Mesenchymal stem cell (in vitro differentiated cells and primary cell): ENCODE results near the gene PLXDC2.

Experiments used
- DNase-seq: peaks from one replicate; pipeline ENCODE4 v3.0.0-alpha.2; 2013
- H2AFZ ChIP-seq: one replicate; pipeline ENCODE4 v1.6.1; 2013; ENCODE audit warnings: low read depth, mild to moderate bottlenecking, control low read depth, inconsistent platforms, low read length, moderate library complexity
- H2AK5ac ChIP-seq: 2 replicates; pipeline ENCODE4 v1.6.1; 2013; ENCODE audit warnings: low read length, moderate library complexity, mild to moderate bottlenecking, inconsistent platforms; ENCODE audit not compliant: severe bottlenecking
- H2BK120ac ChIP-seq: one replicate; pipeline ENCODE4 v1.6.1; 2013; ENCODE audit warnings: low read depth, mild to moderate bottlenecking, inconsistent platforms, low read length, moderate library complexity
- H2BK12ac ChIP-seq, 2 experiments: one replicate each; pipeline ENCODE4 v1.6.1; 2013; ENCODE audit warnings: inconsistent platforms in 2 of 2, low read length in 2 of 2, mild to moderate bottlenecking in 2 of 2, moderate library complexity in 2 of 2, control low read depth in 1 of 2
- H2BK15ac ChIP-seq: one replicate; pipeline ENCODE4 v1.6.1; 2013; ENCODE audit warnings: mild to moderate bottlenecking, low read depth, inconsistent platforms; ENCODE audit not compliant: poor library complexity, severe bottlenecking
- H2BK5ac ChIP-seq: 2 replicates; pipeline ENCODE4 v1.6.1; 2013; ENCODE audit warnings: low read depth, mild to moderate bottlenecking, low read length, control low read depth, inconsistent platforms; ENCODE audit not compliant: poor library complexity, severe bottlenecking
- H3K14ac ChIP-seq, 2 experiments: one replicate each; pipeline ENCODE4 v1.6.1; 2013; ENCODE audit warnings: inconsistent platforms in 2 of 2, low read length in 2 of 2, control low read depth in 1 of 2, mild to moderate bottlenecking in 1 of 2, moderate library complexity in 1 of 2
- H3K18ac ChIP-seq, 2 experiments: one replicate each; pipeline ENCODE4 v1.6.1; 2013; ENCODE audit warnings: inconsistent platforms in 2 of 2, low read length in 2 of 2, control low read depth in 1 of 2, low read depth in 1 of 2, mild to moderate bottlenecking in 1 of 2
- H3K23ac ChIP-seq, 2 experiments: one replicate each; pipeline ENCODE4 v1.6.1; 2013; ENCODE audit warnings: inconsistent platforms in 2 of 2, low read length in 2 of 2, mild to moderate bottlenecking in 2 of 2, moderate library complexity in 2 of 2, control low read depth in 1 of 2
- H3K27ac ChIP-seq: 2 replicates; pipeline ENCODE4 v1.5.1; 2013; ENCODE audit warnings: mild to moderate bottlenecking, moderate library complexity, low read length, control low read depth, inconsistent platforms; ENCODE audit not compliant: poor library complexity, severe bottlenecking
- H3K27me3 ChIP-seq, 2 experiments: 2 replicates each; pipeline versions ENCODE4 v1.6.1 to v1.7.0; 2013; ENCODE audit warnings: low read length in 2 of 2, mild to moderate bottlenecking in 2 of 2, moderate library complexity in 2 of 2, control low read depth in 1 of 2, inconsistent platforms in 1 of 2; ENCODE audit not compliant: control insufficient read depth in 1 of 2, insufficient read depth in 1 of 2
- H3K36me3 ChIP-seq, 2 experiments: 2 replicates each; pipeline versions ENCODE4 v1.6.1 to v1.7.0; 2013; ENCODE audit warnings: low read length in 2 of 2, control low read depth in 1 of 2, inconsistent platforms in 1 of 2, low read depth in 1 of 2, mild to moderate bottlenecking in 1 of 2; ENCODE audit not compliant: insufficient read depth in 2 of 2, control insufficient read depth in 1 of 2
- H3K4ac ChIP-seq, 2 experiments: one replicate each; pipeline ENCODE4 v1.6.1; 2013; ENCODE audit warnings: inconsistent platforms in 2 of 2, low read length in 2 of 2, mild to moderate bottlenecking in 2 of 2, moderate library complexity in 2 of 2, control low read depth in 1 of 2, low read depth in 1 of 2
- H3K4me1 ChIP-seq: 2 replicates; pipeline ENCODE4 v1.6.1; 2013; ENCODE audit warnings: low read depth, low read length, control low read depth; ENCODE audit not compliant: control insufficient read depth, insufficient read depth
- H3K4me2 ChIP-seq: 2 replicates; pipeline ENCODE4 v1.6.1; 2013; ENCODE audit warnings: low read length, mild to moderate bottlenecking, inconsistent platforms; ENCODE audit not compliant: poor library complexity, severe bottlenecking
- H3K4me3 ChIP-seq, 2 experiments: 2 replicates each; pipeline versions ENCODE4 v1.5.1 to v1.7.0; 2013; ENCODE audit warnings: low read length in 2 of 2, mild to moderate bottlenecking in 2 of 2, control low read depth in 1 of 2, low read depth in 1 of 2; ENCODE audit not compliant: insufficient read depth in 1 of 2
- H3K79me1 ChIP-seq: replicated peaks from 2 replicates; pipeline ENCODE4 v1.6.1; 2013; ENCODE audit warnings: mild to moderate bottlenecking, control low read depth, low read length, inconsistent platforms; ENCODE audit not compliant: poor library complexity, severe bottlenecking
- H3K9ac ChIP-seq: 2 replicates; pipeline ENCODE4 v1.7.0; 2013; ENCODE audit warnings: mild to moderate bottlenecking, low read length, moderate library complexity
- H3K9me3 ChIP-seq: 2 replicates; pipeline ENCODE4 v1.7.0; 2013; ENCODE audit warnings: mild to moderate bottlenecking, low read length; ENCODE audit not compliant: control insufficient read depth
- H4K8ac ChIP-seq: one replicate; pipeline ENCODE4 v1.6.1; 2013; ENCODE audit warnings: inconsistent platforms, mild to moderate bottlenecking, low read length, moderate library complexity
- H4K91ac ChIP-seq: one replicate; pipeline ENCODE4 v1.6.1; 2013; ENCODE audit warnings: mild to moderate bottlenecking, low read length, inconsistent platforms
- WGBS: methylation state at CpG from one replicate; pipeline ENCODE4 v1.1.7; 2013; ENCODE audit warnings: mixed read lengths; 5-methylcytosine and 5-hydroxymethylcytosine counted together

The PLXDC2 gene

DNA sequence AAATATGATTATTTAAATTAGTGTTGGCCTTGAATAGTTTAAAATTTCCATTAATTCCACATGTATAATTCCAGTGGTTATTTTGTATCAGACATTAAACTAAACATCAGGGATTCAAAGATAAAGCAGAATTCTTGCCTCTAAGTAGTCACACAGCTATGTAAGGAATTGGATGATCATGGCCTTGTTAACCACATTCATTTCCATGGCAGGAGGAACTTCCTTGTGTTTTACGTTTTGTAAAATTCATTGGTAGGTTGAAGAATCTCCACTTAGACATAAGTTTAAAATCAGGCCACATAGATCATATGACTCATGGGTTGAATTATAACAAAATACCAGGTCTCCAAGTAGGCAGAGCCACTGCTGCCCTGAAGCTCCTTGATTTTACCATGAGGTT, 289.7 kb downstream of the PLXDC2 start:
- H3K27ac ChIP-seq = peak overlapping the region; percentile 95
- peak overlapping the region; percentile 7 for H4K8ac ChIP-seq
- H3K9me3 ChIP-seq = no peaks in the 10 kb centered on the region
- H3K4me1 ChIP-seq = peaks cover 4% of the 10 kb centered on the region
- no peak overlapping the region for H3K23ac ChIP-seq
- H3K9ac ChIP-seq = no peak overlapping the region
- H3K14ac ChIP-seq = no peak overlapping the region
- no peaks in the 10 kb centered on the region for H3K27me3 ChIP-seq
- no peak overlapping the region for H2BK15ac ChIP-seq
- H3K4me2 ChIP-seq = no peak overlapping the region
- no peak overlapping the region for H2BK12ac ChIP-seq
- no peaks in the 10 kb centered on the region for H3K36me3 ChIP-seq
- no peak overlapping the region for H3K4ac ChIP-seq
- H2AK5ac ChIP-seq = no peak overlapping the region
- peak overlapping the region; percentile 0 for H2BK5ac ChIP-seq
- H2BK120ac ChIP-seq = no peak overlapping the region
- H3K18ac ChIP-seq = peak overlapping the region; percentile 5 to 17
- no CpG with 5 or more reads among the region's 1 CpG for WGBS
- no peak overlapping the region for H3K4me3 ChIP-seq
- H4K91ac ChIP-seq = no peak overlapping the region
- H2AFZ ChIP-seq = no peak overlapping the region
- peak; percentile 92 for DNase-seq
- no peaks in the 10 kb centered on the region for H3K79me1 ChIP-seq

GRCh38 chr10:20108021-20108420, 291.8 kb downstream of the PLXDC2 start:
- 100% methylated on average over 3 of the region's 4 CpGs for WGBS
- Histone ChIP-seq H3K9ac (no peak overlapping the region), H3K23ac (no peak overlapping the region), H2BK5ac (no peak overlapping the region), H3K18ac (no peak overlapping the region), H3K27ac (no peak overlapping the region), H3K4ac (no peak overlapping the region), H3K36me3 (no peaks in the 10 kb centered on the region), H3K27me3 (no peaks in the 10 kb centered on the region), H3K79me1 (no peaks in the 10 kb centered on the region), H4K91ac (no peak overlapping the region), H2BK15ac (no peak overlapping the region), H3K4me3 (no peak overlapping the region), H2AK5ac (no peak overlapping the region), H2AFZ (no peak overlapping the region), H2BK120ac (no peak overlapping the region), H3K4me2 (no peak overlapping the region), H4K8ac (no peak overlapping the region), H2BK12ac (no peak overlapping the region), H3K14ac (no peak overlapping the region), H3K4me1 (peaks cover 4% of the 10 kb centered on the region), H3K9me3 (no peaks in the 10 kb centered on the region)
- DNase-seq = no peak

- no peak overlapping the region for H3K14ac ChIP-seq
- no peak overlapping the region for H4K8ac ChIP-seq
- DNase-seq = no peak
- H3K23ac ChIP-seq = no peak overlapping the region
- H3K36me3 ChIP-seq = no peaks in the 10 kb centered on the region
- no peak overlapping the region for H3K9ac ChIP-seq
- H3K4me1 ChIP-seq = peaks cover 4% of the 10 kb centered on the region
- H3K9me3 ChIP-seq = peaks cover 8% of the 10 kb centered on the region
- WGBS = 78% methylated on average over 3 of the region's 4 CpGs
- H3K27ac ChIP-seq = no peak overlapping the region
- no peak overlapping the region for H2BK5ac ChIP-seq
- H3K4me3 ChIP-seq = no peak overlapping the region
- no peak overlapping the region for H2BK15ac ChIP-seq
- no peaks in the 10 kb centered on the region for H3K27me3 ChIP-seq
- no peak overlapping the region for H2AK5ac ChIP-seq
- no peaks in the 10 kb centered on the region for H3K79me1 ChIP-seq
- H3K18ac ChIP-seq = no peak overlapping the region
- no peak overlapping the region for H2BK12ac ChIP-seq
- H3K4ac ChIP-seq = no peak overlapping the region
- no peak overlapping the region for H4K91ac ChIP-seq
- H3K4me2 ChIP-seq = no peak overlapping the region
- H2AFZ ChIP-seq = no peak overlapping the region
- H2BK120ac ChIP-seq = no peak overlapping the region
Observed at GRCh38 chr10:20109613-20110012, 293.4 kb downstream of the PLXDC2 start.

DNA sequence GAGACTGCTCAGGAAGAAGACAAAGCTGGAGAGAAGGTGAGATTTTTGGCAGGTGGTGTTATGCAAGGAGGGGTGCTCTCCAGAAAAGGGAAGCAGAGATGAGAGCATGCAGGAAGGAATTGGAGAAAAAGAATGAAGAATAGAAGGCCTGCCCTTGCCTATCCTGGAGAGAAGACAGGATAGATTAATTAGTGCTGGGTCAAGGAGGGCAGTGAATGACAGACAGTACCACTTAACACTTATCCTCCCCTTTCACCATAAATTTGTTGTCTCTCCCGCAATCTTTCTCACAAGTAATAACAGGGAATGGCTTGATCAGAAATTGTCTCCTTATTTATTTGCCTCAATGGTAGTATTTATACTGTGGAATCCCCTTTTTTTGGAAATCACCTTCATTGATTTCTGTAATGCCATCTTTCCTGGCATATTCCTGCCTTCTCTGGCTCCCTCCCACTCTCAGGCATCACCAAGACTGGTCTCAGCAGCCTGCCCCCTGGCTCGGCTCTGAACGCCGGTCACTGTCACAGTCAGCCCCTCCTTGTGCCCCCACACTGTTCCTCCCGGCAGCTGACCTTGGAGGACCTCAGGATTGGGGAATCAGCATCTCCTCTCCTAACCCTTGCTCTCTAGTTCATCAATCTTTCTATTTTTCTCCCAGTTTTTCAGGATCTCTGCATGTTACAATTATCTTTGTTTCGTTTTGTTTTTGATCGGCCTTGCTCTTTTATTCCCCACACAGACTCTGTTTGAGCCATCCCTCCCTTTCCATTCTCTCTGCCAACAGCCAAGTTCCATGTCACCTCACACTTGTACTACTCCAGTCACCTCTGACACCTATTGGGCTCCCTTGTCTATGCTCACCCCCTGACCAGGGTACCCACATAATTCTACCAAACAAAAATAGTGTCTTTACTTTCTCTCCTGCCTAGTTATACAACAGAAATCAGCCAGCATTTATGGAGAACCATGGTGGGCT, 294.2 kb downstream of the PLXDC2 start:
- Histone ChIP-seq H3K27ac (no peak overlapping the region), H2BK5ac (no peak overlapping the region), H3K4me1 (peaks cover 2% of the 10 kb centered on the region), H4K91ac (no peak overlapping the region), H2BK12ac (peak overlapping the region in 1 of 2 experiments; percentile 95), H3K4me3 (no peak overlapping the region), H3K4me2 (no peak overlapping the region), H2AK5ac (no peak overlapping the region), H3K4ac (peak overlapping the region in 1 of 2 experiments; percentile 47), H3K36me3 (no peaks in the 10 kb centered on the region), H4K8ac (no peak overlapping the region), H3K9ac (no peak overlapping the region), H3K14ac (peak overlapping the region in 1 of 2 experiments; percentile 83), H3K79me1 (no peaks in the 10 kb centered on the region), H2BK15ac (no peak overlapping the region), H3K27me3 (no peaks in the 10 kb centered on the region), H3K23ac (no peak overlapping the region), H2BK120ac (no peak overlapping the region), H3K9me3 (peaks cover 8% of the 10 kb centered on the region), H2AFZ (no peak overlapping the region), H3K18ac (peak overlapping the region in 1 of 2 experiments; percentile 91)
- WGBS = 77% methylated on average over 6 of the region's 7 CpGs
- no peak for DNase-seq
